ENCODE data around the gene MAB21L1. TPM values are rescaled to one million over a fixed set of nuclear protein-coding genes. Genes with fewer than 3 reads are reported as not detected.

Gene MAB21L1
- total and polyA plus RNA-seq, 2 of the 8 experiments (the other 6 are each of a cell fraction or from before 2014, with no cell fraction given): not detected

- CTCF ChIA-PET (ENCODE audit: partially characterized antibody): interaction anchor here (0.8 to 1.5 kb wide), 5 partner anchors 10 to 240 kb away, joined by 3 to 4 read pairs (median 3); no protein-coding TSS in a partner anchor
- Histone ChIP-seq H3K4me2 (ENCODE audit: insufficient read depth in 1 of 2, low read depth in 2 of 2, low read length in 2 of 2) (peak overlapping the region; percentile 95 to 98), H4K5ac (ENCODE audit: insufficient read length, low read depth, low read length) (no peak overlapping the region), H3K27me3 (replicated peaks in 1 of 4; ENCODE audit: control insufficient read depth in 3 of 4, extremely low read depth in 1 of 4, insufficient read depth in 3 of 4, low read length in 3 of 4) (peaks cover 27 to 52% (median 41%) of the 10 kb centered on the region in 4 experiments), H3K23me2 (ENCODE audit: low read depth, low read length) (peaks cover 18% of the 10 kb centered on the region), H3K56ac (replicated peaks; ENCODE audit: insufficient read length, low read depth, low read length) (no peak overlapping the region), H2BK15ac (ENCODE audit: low read length) (no peak overlapping the region), H2AFZ (ENCODE audit: low read length) (no peak overlapping the region), H2BK120ac (replicated peaks; ENCODE audit: low read depth, low read length) (no peak overlapping the region), H3K18ac (ENCODE audit: extremely low read depth, low read length) (no peak overlapping the region), H3K27ac (ENCODE audit: low read depth, low read length) (no peak overlapping the region), H2AK5ac (ENCODE audit: low read depth, low read length) (no peak overlapping the region), H3K23ac (ENCODE audit: insufficient read length) (no peak overlapping the region), H2BK20ac (ENCODE audit: low read length) (no peak overlapping the region), H3K9me3 (ENCODE audit: insufficient read depth in 2 of 2, low read depth in 1 of 2, low read length in 1 of 2) (no peaks in the 10 kb centered on the region), H3K36me3 (ENCODE audit: control insufficient read depth in 2 of 4, insufficient read depth in 4 of 4, low read length in 3 of 4) (no peaks in the 10 kb centered on the region), H3K79me2 (ENCODE audit: control insufficient read depth in 1 of 2, insufficient read depth in 2 of 2, low read length in 2 of 2) (no peaks in the 10 kb centered on the region), H4K91ac (replicated peaks; ENCODE audit: insufficient read length, low read length) (no peak overlapping the region), H2BK12ac (ENCODE audit: low read depth, low read length) (no peak overlapping the region), H3K4ac (replicated peaks; ENCODE audit: insufficient read length, low read depth, low read length) (no peak overlapping the region), H3K9ac (replicated peaks in 1 of 4; ENCODE audit: extremely low read depth in 1 of 4, low read depth in 3 of 4, low read length in 3 of 4) (no peak overlapping the region), H3K14ac (ENCODE audit: insufficient read length) (no peak overlapping the region), H4K8ac (ENCODE audit: extremely low read depth, insufficient read depth, low read length) (no peak overlapping the region), H3K79me1 (ENCODE audit: low read depth, low read length) (no peaks in the 10 kb centered on the region), H4K20me1 (replicated peaks in 1 of 2; ENCODE audit: control insufficient read depth in 1 of 2, insufficient read depth in 2 of 2, low read length in 2 of 2) (peaks cover 11 to 29% of the 10 kb centered on the region in 2 experiments), H3K4me1 (replicated peaks in 1 of 4; ENCODE audit: control insufficient read depth in 3 of 4, insufficient read depth in 4 of 4, low read length in 3 of 4) (peaks cover 6 to 29% (median 22%) of the 10 kb centered on the region in 4 experiments), H3K4me3 (ENCODE audit: extremely low read depth in 1 of 4, insufficient read depth in 2 of 4, low read depth in 3 of 4, low read length in 4 of 4) (peak overlapping the region; percentile 35 to 66 (median 44); a peak in 7 of 8 replicates), H2BK5ac (ENCODE audit: low read depth, low read length) (no peak overlapping the region)
- POLR2A ChIA-PET (ENCODE audit: partially characterized antibody): no interaction called here
- 6% methylated on average over 14 of the region's 14 CpGs; no CpG with 5 or more reads in 1 of the 2 experiments for WGBS, 2 experiments (ENCODE audit: extremely low coverage in 1 of 2, insufficient coverage in 1 of 2, insufficient read length in 1 of 2, insufficient replicate concordance in 2 of 2, low coverage in 1 of 2, low lambda C conversion rate in 2 of 2, missing lambda C conversion rate in 1 of 2)
- peak; percentile 45 for FAIRE-seq
- TF ChIP-seq NANOG (IDR thresholded peaks at IDR 0.05; ENCODE audit: insufficient read depth, low read depth, low read length, poor library complexity, severe bottlenecking) (peak; percentile 50), SIN3A (conservative IDR thresholded peaks at IDR 0.05 in 1 of 2, IDR thresholded peaks at IDR 0.05 in 1 of 2; ENCODE audit: low read depth in 1 of 2, low read length in 2 of 2) (0 out of 4 replicates have a peak, but pooled peaks of 1 of the 2 experiments have one; percentile 1), TCF12 (IDR thresholded peaks at IDR 0.05; ENCODE audit: low read depth, low read length) (no peak), HDAC2 (IDR thresholded peaks at IDR 0.05; ENCODE audit: borderline replicate concordance in 1 of 2, low read depth in 2 of 2, low read length in 2 of 2) (peak in 1 of 2 experiments; percentile 71; a peak in 1 of 4 replicates)
- DNase-seq (ENCODE audit: low read depth in 1 of 2, low spot score in 2 of 2): no peak
These were observed 2.6 kb upstream of the MAB21L1 start for GRCh38 chr13:35479038-35479492.

Data from H1 (cell line).